Kidney glomerular epithelial cell (primary cell): Measurements from ENCODE around the gene CCDC88C.

Experiments used
- DNase-seq: peaks from one replicate; lab custom pipeline; 2025; lab: John Stamatoyannopoulos, UW

CCDC88C gene

GRCh38 chr14:91330096-91330696, 87.4 kb downstream of the CCDC88C start:
- DNase-seq = no peak

GRCh38 chr14:91329486-91330014, 88.1 kb downstream of the CCDC88C start:
- no peak for DNase-seq

DNA sequence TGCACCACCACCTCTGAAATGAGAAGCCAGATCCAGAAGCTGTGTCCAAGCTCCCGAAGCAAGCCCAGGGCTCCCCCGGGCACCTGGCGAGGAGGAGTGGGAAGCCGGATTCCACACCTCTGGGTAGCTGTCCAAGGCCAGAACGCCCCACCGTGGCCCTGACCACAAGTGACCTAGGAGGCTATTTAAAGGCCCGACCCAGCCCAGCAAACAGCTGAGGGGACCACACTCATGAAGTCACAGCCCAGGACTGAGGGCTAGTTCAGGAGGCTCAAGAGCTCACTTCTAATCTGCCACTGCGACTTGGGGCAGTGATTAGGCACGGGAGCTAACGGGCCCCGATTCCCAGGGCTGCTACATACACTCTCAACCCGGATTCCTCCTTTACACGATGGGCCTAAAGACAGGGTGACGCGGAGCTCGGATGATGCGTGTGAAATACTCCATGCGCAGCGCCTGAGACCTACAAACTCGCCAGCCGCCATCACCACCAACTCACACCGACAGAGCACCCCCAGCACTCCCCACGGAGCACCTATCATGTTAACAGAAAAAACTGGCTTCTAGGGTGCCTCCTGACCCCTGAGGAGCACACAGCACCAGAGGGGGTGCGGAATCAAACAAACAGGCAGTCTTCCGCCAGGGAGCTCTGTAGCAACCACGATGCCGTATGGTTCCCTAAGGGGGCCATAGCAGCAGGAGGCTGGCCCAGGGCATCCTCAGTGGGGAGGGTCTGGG, 89.1 kb downstream of the CCDC88C start:
- DNase-seq = no peak

DNA sequence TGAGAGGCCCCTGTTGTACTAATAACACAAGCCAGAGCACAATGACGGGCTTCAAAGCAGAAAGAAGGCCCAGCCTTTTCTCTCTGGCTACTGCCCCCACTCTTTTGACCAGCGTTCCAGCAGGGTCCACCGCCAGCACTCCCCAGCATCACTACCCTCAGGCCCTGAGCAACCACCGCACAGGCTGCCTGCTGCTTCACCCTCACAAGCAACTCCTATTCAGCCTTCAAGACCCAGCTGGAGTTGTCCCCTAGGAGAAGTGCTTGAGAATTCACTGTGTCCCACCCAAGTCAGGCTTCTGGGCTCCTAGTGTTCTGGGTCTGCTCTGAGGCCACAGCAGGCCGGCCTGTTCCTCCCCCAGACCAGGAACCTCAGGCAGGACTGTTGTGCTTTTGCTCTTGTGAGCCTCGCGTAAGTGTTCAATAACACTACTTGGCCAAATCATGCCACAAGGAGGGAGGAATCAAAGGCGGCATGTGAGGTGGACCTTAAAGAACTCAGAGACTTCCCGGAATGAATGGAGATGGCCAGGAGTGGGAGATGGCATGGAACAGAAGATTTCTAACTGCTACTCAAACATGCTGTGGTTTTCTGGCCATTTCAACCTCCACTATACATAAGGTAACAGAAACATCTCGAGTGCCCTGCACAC, 89.8 kb downstream of the CCDC88C start:
- DNase-seq = no peak

DNA sequence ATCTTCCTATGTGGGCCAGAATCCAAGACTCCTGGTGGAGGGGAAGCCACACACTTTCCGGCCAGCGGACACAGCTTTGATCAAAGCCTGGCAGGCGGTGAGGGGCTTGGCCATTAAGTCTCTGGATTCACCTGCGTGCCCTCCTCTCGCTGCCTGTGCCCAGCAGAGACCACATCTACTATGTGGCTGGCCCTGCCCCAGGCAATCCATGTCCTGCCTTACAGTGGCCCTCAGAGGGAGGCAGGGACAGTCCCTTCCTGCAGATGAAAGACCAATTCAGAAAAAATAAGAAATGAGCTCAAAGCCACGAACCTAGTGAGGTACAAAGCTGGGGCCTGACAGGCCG, 90.4 kb downstream of the CCDC88C start:
- no peak for DNase-seq

- no peak for DNase-seq
Observed at GRCh38 chr14:91326514-91327249, 90.9 kb downstream of the CCDC88C start.

- DNase-seq = no peak
Observed at GRCh38 chr14:91324606-91325575, 92.7 kb downstream of the CCDC88C start.

- peak; percentile 39 for DNase-seq
Observed at GRCh38 chr14:91323671-91324605, 93.7 kb downstream of the CCDC88C start.

- DNase-seq = no peak
Observed at GRCh38 chr14:91323031-91323430, 94.6 kb downstream of the CCDC88C start.

- DNase-seq = no peak
Observed at GRCh38 chr14:91322623-91323022, 95.0 kb downstream of the CCDC88C start.

- no peak for DNase-seq
Observed at GRCh38 chr14:91321131-91321530, 96.5 kb downstream of the CCDC88C start.

DNA sequence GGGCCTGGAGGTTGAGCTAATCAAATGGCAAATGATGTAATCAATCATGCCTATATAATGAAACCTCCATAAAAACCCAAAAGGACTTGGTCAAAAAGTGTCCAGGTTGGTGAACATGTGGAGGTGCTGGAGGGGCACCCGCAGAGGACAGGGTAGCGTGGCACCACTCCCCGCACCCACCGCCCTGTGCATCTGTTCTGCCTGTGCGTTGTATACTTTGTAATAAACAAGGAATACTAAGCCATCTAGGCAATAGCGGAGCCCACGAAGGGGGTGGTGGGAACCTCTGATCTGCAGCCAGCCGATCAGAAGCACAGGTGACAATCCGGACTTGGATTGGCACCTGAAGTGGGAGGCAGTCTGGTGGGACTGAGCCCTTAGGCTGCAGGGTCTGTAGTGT, 97.4 kb downstream of the CCDC88C start:
- no peak for DNase-seq

- DNase-seq = no peak
Observed at GRCh38 chr14:91318911-91319310, 98.7 kb downstream of the CCDC88C start.

GRCh38 chr14:91317381-91318308, 100.0 kb downstream of the CCDC88C start:
- DNase-seq = no peak

DNA sequence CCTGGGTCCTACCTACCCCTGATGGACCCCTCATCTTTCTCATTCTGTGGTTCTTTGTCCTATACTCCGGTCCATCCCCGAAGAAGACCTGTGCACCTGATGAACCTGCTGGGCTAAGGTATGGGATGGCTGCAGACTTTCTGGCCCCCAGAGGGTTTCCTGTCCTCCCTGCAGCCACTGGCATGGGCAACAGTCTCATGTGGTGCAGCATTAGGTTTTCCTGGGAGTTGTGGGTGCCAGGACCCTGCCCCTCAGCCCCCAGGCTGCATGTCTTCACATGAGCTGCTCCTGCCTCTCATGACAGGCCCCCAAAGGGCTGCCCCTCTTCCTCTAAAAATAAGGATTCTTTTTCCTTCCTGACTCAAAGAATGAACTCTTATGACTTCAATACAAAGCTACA, 100.9 kb downstream of the CCDC88C start:
- no peak for DNase-seq

DNA sequence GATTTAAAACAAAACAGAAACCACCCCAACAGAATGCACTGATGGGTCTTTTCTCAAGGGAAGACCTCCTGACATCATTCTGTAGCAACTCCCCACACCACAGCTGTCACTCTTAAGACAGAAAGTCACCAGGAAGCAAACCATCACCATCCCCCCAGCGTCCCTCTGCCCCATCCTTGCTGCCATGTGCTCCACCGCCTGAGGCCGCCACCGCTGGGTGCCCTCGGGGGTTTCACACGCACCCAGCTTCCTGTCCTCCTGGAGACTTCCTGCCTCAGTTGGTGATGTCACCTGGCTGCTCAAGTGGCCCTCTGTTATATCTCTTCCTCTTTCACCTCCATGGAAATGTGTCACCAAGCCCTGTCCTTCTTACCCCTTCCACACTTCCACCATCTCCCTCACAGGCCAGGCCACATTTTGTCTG, 101.8 kb downstream of the CCDC88C start:
- DNase-seq = no peak

DNA sequence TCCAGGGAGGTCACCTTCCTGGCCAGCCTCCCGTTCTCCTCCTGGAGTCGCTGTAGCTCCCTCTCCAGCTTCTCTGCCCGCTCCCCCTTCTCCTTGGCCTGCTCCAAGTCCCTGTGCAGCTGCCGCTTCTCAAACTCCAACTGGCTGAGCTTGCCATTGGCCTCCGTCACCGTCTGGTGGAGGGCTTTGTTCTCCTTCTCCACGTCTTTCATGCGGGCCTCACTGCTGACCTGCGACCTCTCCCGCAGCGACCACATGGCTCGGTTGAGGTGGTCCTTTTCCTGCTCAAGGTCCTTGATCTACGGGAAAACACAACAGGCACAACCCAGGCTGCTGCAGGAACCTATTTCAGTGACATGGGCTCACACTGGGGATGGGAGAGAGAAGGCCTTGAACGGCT, 103.8 kb downstream of the CCDC88C start:
- DNase-seq = no peak

- no peak for DNase-seq
Observed at GRCh38 chr14:91313154-91313850, 104.3 kb downstream of the CCDC88C start.
